Measurements from ENCODE around the gene TRIM27.
"Not testable (repeated sequence)": the region's sequence is repeated elsewhere in the genome, so short reads cannot be mapped to it uniquely, and the experiment has no call there.

Gene TRIM27

GRCh38 chr6:28862077-28862476 is 61.7 kb downstream of the TRIM27 start:
- no peak for DNase-seq

- DNase-seq: no peak
Measured at GRCh38 chr6:28861339-28861738, 62.4 kb downstream of the TRIM27 start.

GRCh38 chr6:28860581-28860980 is 63.2 kb downstream of the TRIM27 start:
- no peak for DNase-seq

GRCh38 chr6:28858963-28859362 is 64.8 kb downstream of the TRIM27 start:
- DNase-seq: no peak

GRCh38 chr6:28856620-28857005 is 67.2 kb downstream of the TRIM27 start:
- DNase-seq: no peak

GRCh38 chr6:28854405-28854804 is 69.4 kb downstream of the TRIM27 start:
- not testable (repeated sequence) for DNase-seq
